Left renal pelvis (tissue), 4 donors: Measurements from ENCODE around the gene CES5A. TPM values are rescaled to one million over a fixed set of nuclear protein-coding genes. Genes with fewer than 3 reads are reported as not detected.
"Not testable (repeated sequence)": the region's sequence is repeated elsewhere in the genome, so short reads cannot be mapped to it uniquely, and the experiment has no call there.

Source experiments
- DNase-seq, 4 donors: peaks; one replicate each; pipeline ENCODE4 v3.0.0-alpha.2; 2013; ENCODE audit warnings: low read depth in 4 of 4, low spot score in 3 of 4
- polyA plus RNA-seq, 4 donors: library from polyadenylated mRNA; unstranded; fragments of 120-200 nt; gene quantifications; one replicate each; pipeline ENCODE4 v1.2.1, GENCODE V29; 2013; ENCODE audit not compliant: insufficient read length in 4 of 4

The CES5A gene
- polyA plus RNA-seq, 4 donors, result 0.11 TPM; not detected in 3

GRCh38 chr16:55832425-55832772 lies 42.8 kb downstream of the CES5A start:
- DNase-seq, result no peak

DNA sequence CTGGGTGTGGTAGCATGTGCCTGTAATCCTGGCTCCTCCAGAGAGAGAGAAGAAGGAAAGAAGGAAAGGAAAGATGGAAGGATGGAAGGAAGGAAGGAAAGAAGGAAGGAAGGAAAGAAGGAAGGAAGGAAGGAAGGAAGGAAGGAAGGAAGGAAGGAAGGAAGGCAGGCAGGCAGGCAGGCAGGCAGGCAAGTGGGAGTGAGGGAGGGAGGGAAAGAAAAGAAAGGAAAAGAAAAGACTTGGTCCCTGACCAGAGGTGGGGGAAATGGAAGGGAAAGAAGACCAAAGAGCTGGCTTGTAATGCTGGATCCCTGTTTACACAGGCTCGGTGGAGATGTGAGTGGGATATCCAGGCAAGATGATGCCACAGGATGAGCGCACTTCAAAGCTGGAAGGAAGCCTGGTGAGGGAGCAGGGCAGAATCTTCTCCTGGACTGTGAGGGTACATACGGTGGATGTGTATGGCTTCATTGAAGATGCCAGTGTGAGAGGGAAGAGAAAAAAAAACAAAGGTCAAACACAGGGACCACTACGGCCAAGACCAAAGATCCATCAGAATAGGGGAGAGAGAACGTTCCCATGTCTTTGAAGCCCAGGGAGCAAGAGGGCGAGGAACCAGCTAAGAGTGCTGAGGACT lies 44.4 kb downstream of the CES5A start:
- DNase-seq, result no peak

- DNase-seq, result not testable (repeated sequence)
Observed at GRCh38 chr16:55829232-55829631, 45.9 kb downstream of the CES5A start.

GRCh38 chr16:55828680-55829079 lies 46.5 kb downstream of the CES5A start:
- no peak for DNase-seq

GRCh38 chr16:55825115-55825728 lies 50.0 kb downstream of the CES5A start:
- DNase-seq, result no peak

DNA sequence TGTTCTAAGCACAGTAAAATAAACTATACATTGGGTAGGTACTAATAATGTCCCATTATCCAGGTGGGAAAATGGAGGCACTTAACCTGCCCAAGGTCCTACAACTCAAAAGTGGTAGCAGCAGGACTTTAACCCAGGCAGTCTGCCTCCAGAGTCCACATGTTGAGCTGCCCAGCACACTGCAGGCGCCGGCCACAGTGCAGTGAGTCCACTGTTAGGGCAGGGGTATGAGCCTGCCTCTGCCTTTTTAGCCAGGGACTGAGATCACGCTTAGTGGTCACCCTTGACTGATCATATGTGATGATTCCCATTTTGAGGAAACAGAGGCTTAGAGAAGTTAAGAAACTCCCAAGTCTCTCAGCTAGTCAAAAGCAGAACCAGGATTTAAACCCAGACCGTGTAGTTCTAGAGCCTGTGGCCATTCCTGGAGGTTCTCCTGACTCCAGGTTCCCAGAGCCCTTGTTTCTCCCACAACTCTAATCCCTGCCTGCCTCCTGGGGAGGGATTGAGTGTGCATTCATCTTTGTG lies 50.6 kb downstream of the CES5A start:
- no peak for DNase-seq

DNA sequence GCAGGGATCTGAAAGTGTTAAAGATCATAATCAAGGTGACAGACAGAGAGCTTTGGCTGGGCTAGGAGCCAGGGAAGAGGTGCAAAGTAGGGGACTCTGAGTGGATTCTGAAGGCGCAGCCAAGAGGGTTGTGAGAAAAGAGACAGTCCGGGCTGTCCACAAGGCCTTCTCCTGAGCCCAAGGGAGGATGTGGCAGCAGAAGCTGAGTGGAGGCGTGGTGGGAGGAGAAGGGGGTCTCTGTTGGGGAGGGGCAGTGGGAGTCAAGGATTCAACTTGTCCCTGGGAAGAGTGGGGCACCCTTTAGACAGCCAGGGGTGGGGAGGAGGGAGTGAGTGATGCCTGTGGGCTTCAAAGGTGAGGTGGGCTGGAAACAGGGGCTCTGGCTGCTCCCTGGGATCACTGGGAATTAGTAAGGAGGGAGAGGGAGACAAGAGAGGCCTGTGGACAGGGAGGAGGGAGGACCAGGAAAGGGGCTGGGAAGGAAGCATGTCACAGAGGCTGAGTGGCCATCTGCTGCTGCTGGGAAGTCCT lies 52.8 kb downstream of the CES5A start:
- no peak for DNase-seq

GRCh38 chr16:55821210-55821609 lies 54.0 kb downstream of the CES5A start:
- DNase-seq, result no peak

- DNase-seq, result no peak
Observed at GRCh38 chr16:55820615-55821014, 54.6 kb downstream of the CES5A start.

- DNase-seq, result no peak
Observed at GRCh38 chr16:55817236-55817912, 57.8 kb downstream of the CES5A start.

GRCh38 chr16:55816222-55816621 lies 59.0 kb downstream of the CES5A start:
- DNase-seq, result not testable (repeated sequence)

DNA sequence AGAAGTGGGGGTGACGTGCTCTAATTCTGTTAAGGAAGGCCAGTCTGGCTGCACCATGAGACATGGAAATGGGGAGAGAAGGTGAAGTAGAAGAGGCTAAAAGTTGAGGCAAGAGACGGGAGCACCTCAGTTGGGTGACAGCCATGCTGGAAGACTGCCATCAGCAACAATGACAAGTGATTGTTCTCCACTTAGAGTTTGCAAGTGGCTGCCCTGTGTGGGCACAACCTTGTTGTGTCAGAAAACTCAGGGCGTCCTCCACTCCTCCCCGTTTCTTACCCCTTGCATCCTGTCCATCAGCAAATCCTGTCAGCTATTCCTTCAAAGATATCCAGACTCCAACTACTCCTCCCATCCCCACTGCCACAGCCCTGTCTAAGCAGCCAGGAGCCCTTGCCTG lies 59.9 kb downstream of the CES5A start:
- no peak for DNase-seq

DNA sequence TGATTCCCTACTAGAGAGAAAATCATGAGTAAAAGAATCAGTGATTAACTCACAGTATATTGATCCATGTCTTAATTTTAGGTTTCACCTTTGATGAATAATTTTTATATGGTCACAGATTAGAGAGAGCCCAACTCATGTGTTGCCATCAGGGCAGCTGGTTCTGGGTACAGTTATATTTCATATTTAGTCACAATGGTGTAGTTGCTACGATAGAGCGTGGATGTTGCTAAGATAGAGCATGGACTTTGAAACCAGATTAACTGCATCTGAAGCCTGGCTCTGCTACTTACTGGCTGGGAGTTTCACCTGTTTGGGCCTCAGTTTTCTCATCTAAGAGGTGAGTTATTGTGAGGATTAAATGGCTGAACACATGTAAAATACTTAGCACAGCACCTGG lies 61.0 kb downstream of the CES5A start:
- not testable (repeated sequence) for DNase-seq

DNA sequence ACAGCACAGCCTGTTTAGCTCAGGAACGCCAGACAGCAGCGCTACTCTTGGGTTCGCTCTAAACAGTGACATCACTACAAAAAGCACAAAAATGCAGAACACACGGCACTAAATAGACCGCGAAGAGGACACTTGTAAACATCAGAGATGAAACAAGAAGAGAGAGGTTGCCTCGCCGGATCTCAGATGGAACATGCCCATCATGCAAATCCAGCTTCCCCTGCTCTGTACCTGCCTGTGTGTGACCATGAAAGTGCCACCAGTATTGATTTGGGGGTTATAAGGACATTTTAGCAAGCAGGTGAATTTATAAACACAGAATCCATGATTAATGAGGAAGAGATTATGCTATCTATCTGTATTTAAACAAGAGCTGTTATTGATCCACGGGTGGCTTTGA lies 61.4 kb downstream of the CES5A start:
- not testable (repeated sequence) for DNase-seq

DNA sequence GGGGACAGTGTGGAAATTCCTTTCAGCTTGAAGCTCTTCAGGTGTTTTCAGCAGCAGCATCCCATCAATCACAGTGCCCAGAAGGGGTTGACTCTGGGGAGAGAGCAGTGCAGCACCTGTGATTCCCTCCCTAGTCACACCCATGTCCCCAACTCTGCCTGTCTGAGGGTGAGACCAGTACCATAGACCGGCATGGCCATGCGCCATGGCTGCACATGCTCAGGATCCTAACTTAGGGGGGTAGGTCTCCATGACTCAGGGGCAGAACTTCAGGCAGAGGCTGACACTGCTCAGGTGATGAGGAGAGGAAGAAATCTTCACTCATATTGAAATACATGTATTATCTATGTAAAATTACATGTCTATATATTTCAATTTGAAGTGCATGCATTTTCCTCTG lies 62.2 kb downstream of the CES5A start:
- DNase-seq, result no peak

GRCh38 chr16:55811811-55812210 lies 63.4 kb downstream of the CES5A start:
- no peak for DNase-seq

- DNase-seq, result no peak
Observed at GRCh38 chr16:55810451-55810961, 64.7 kb downstream of the CES5A start.

GRCh38 chr16:55809851-55810250 lies 65.3 kb downstream of the CES5A start:
- DNase-seq, result no peak

GRCh38 chr16:55809386-55809785 lies 65.8 kb downstream of the CES5A start:
- no peak for DNase-seq

DNA sequence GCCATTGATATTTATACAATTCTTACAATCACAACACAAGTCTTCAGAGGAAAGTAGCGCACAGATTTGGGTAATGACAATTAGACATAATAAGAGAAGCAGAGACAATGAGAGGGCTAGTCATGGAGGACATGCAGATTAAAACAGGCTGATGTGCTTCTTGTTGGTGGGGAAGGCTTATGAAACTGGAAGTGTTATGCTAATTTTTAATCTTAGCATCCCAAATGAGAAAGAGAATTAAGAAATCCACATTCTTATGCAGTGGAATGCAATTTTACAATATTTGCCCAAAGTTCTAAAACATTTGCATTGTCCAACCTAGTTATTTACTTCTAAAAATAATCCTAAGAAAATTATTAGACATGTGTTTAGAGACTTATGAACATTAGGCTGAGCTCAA lies 66.9 kb downstream of the CES5A start:
- DNase-seq, result not testable (repeated sequence)

DNA sequence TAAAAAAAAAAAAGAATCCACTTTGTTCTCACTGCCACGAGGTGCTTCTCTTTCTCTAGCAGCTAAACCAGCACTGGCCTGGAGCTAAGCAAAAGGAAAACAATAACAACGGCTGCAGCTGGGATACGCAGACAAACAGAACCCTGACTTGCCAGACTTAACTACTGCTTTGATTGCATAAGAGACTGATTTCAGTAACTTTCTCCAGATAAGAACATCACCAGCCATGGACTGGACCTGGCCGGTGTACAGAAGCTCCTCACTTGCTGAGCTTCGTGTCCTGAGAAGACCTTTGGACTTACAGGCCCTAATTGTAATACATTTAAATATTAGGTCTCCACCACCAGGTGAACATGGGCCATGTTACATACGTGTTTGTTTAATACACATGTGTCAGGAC lies 70.1 kb downstream of the CES5A start:
- not testable (repeated sequence) for DNase-seq
